Measurements from ENCODE around the gene SPECC1L. TPM values are rescaled to one million over a fixed set of nuclear protein-coding genes. Genes with fewer than 3 reads are reported as not detected.

SPECC1L gene
- total RNA-seq, 4 donors from 2014 or later: 18.2 to 114 (median 55.3) TPM

DNA sequence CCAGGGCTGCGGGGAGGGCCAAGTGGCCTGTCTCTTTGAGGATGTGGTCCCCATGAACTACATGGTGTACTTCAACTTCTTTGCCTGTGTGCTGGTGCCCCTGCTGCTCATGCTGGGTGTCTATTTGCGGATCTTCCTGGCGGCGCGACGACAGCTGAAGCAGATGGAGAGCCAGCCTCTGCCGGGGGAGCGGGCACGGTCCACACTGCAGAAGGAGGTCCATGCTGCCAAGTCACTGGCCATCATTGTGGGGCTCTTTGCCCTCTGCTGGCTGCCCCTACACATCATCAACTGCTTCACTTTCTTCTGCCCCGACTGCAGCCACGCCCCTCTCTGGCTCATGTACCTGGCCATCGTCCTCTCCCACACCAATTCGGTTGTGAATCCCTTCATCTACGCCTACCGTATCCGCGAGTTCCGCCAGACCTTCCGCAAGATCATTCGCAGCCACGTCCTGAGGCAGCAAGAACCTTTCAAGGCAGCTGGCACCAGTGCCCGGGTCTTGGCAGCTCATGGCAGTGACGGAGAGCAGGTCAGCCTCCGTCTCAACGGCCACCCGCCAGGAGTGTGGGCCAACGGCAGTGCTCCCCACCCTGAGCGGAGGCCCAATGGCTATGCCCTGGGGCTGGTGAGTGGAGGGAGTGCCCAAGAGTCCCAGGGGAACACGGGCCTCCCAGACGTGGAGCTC, 170.2 kb downstream of the SPECC1L start:
- H3K36me3 ChIP-seq: no peaks in the 10 kb centered on the region
- no peak overlapping the region for H3K4me3 ChIP-seq
- H3K27me3 ChIP-seq: no peaks in the 10 kb centered on the region
- peak in 1 of 2 donors; percentile 34 for DNase-seq
- intact Hi-C loops (cut with DNase I; ENCODE audit: low total_unique reads): no loop called here
- H3K4me1 ChIP-seq: no peaks in the 10 kb centered on the region
- TF ChIP-seq POLR2A (IDR thresholded peaks at IDR 0.05): no peak
- TF ChIP-seq, protein P1, sequence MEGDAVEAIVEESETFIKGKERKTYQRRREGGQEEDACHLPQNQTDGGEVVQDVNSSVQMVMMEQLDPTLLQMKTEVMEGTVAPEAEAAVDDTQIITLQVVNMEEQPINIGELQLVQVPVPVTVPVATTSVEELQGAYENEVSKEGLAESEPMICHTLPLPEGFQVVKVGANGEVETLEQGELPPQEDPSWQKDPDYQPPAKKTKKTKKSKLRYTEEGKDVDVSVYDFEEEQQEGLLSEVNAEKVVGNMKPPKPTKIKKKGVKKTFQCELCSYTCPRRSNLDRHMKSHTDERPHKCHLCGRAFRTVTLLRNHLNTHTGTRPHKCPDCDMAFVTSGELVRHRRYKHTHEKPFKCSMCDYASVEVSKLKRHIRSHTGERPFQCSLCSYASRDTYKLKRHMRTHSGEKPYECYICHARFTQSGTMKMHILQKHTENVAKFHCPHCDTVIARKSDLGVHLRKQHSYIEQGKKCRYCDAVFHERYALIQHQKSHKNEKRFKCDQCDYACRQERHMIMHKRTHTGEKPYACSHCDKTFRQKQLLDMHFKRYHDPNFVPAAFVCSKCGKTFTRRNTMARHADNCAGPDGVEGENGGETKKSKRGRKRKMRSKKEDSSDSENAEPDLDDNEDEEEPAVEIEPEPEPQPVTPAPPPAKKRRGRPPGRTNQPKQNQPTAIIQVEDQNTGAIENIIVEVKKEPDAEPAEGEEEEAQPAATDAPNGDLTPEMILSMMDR (IDR thresholded peaks at IDR 0.05): no peak
- H3K9me3 ChIP-seq: no peaks in the 10 kb centered on the region
- H3K27ac ChIP-seq: no peak overlapping the region

DNA sequence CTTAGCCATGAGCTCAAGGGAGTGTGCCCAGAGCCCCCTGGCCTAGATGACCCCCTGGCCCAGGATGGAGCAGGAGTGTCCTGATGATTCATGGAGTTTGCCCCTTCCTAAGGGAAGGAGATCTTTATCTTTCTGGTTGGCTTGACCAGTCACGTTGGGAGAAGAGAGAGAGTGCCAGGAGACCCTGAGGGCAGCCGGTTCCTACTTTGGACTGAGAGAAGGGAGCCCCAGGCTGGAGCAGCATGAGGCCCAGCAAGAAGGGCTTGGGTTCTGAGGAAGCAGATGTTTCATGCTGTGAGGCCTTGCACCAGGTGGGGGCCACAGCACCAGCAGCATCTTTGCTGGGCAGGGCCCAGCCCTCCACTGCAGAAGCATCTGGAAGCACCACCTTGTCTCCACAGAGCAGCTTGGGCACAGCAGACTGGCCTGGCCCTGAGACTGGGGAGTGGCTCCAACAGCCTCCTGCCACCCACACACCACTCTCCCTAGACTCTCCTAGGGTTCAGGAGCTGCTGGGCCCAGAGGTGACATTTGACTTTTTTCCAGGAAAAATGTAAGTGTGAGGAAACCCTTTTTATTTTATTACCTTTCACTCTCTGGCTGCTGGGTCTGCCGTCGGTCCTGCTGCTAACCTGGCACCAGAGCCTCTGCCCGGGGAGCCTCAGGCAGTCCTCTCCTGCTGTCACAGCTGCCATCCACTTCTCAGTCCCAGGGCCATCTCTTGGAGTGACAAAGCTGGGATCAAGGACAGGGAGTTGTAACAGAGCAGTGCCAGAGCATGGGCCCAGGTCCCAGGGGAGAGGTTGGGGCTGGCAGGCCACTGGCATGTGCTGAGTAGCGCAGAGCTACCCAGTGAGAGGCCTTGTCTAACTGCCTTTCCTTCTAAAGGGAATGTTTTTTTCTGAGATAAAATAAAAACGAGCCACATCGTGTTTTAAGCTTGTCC, 171.0 kb downstream of the SPECC1L start:
- H3K4me1 ChIP-seq: no peaks in the 10 kb centered on the region
- no peak overlapping the region for H3K4me3 ChIP-seq
- H3K9me3 ChIP-seq: no peaks in the 10 kb centered on the region
- DNase-seq: no peak
- no peak overlapping the region for H3K27ac ChIP-seq
- no peaks in the 10 kb centered on the region for H3K36me3 ChIP-seq
- TF ChIP-seq, protein P1 (IDR thresholded peaks at IDR 0.05): no peak
- H3K27me3 ChIP-seq: no peaks in the 10 kb centered on the region
- intact Hi-C loops (cut with DNase I; ENCODE audit: low total_unique reads): no loop called here

- H3K36me3 ChIP-seq: no peaks in the 10 kb centered on the region
- intact Hi-C loops (cut with DNase I; ENCODE audit: low total_unique reads): no loop called here
- TF ChIP-seq, protein P1 (IDR thresholded peaks at IDR 0.05): no peak
- TF ChIP-seq POLR2A (IDR thresholded peaks at IDR 0.05): no peak
- no peaks in the 10 kb centered on the region for H3K4me1 ChIP-seq
- no peak for DNase-seq
- no peak overlapping the region for H3K4me3 ChIP-seq
- no peaks in the 10 kb centered on the region for H3K9me3 ChIP-seq
- H3K27ac ChIP-seq: no peak overlapping the region
- no peaks in the 10 kb centered on the region for H3K27me3 ChIP-seq
These were observed 171.7 kb downstream of the SPECC1L start for GRCh38 chr22:24442352-24442744.

DNA sequence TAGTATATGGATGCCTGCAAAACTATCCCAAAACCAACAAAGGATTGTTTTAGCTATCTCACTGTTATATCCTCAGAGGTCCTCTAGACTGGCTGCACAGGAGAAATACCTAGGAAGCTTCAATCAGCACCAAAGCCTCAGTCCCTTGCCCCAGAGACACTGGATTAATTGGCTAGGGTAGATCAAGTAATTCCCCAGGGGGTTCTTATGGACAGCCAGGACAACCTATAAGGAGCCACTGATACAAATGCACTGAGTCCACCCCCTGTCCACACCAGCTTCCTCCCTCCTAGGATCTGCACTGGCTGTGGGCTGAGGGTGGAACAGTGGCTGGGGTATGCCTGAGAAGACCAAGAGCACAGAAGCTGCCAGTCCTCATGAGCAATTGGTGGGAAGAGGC, 173.0 kb downstream of the SPECC1L start:
- intact Hi-C loops (cut with DNase I; ENCODE audit: low total_unique reads): no loop called here

More for the DNA sequence above, 173.0 kb downstream of the SPECC1L start:
- Histone ChIP-seq H3K4me3 (no peak overlapping the region), H3K9me3 (no peaks in the 10 kb centered on the region), H3K4me1 (no peaks in the 10 kb centered on the region), H3K36me3 (no peaks in the 10 kb centered on the region), H3K27ac (no peak overlapping the region), H3K27me3 (no peaks in the 10 kb centered on the region)
- no peak for DNase-seq
- TF ChIP-seq, protein P1 (IDR thresholded peaks at IDR 0.05): no peak
- TF ChIP-seq POLR2A (IDR thresholded peaks at IDR 0.05): no peak

Data from uterus (tissue), 4 donors.